T-cell (primary cell): ENCODE measurements around the gene PTDSS2. TPM values are rescaled to one million over a fixed set of nuclear protein-coding genes. Genes with fewer than 3 reads are reported as not detected.
A peak's percentile ranks its signal among the peaks of the same experiment; 100 is the strongest.
"Not testable (repeated sequence)": the region's sequence is repeated elsewhere in the genome, so short reads cannot be mapped to it uniquely, and the experiment has no call there.

Source experiments
- ATAC-seq, 4 experiments: fragments of 200-7000 bp in 3 of 4; fragments of 150-1000 bp in 1 of 4; cut with Tn5 transposase; replicated peaks in 1 of 4; 1 replicate in 3 of 4; 2 replicates in 1 of 4; pipeline ENCODE4 v1.10.0; 2021; ENCODE audit warnings: moderate library complexity in 3 of 4, mild to moderate bottlenecking in 2 of 4, moderate number of reproducible peaks in 1 of 4
- CTCF ChIA-PET, 2 donors: fragments of 300-600 bp; sonication (Branson Sonifier 250); formaldehyde crosslinking; loops; one replicate each; lab custom pipeline; 2022; ENCODE audit warnings: antibody characterized with exemption in 2 of 2; lab: Charles Lee
- POLR2A ChIA-PET, 2 donors: fragments of 300-600 bp; sonication (Branson Sonifier 250); formaldehyde crosslinking; loops; one replicate each; lab custom pipeline; 2022; ENCODE audit warnings: antibody characterized with exemption in 2 of 2; lab: Charles Lee
- DNase-seq, 35 experiments: peaks; one replicate each; pipeline versions ENCODE4 v3.0.0 to v3.0.0-alpha.2; 2013 to 2023
- H3K27ac ChIP-seq: one replicate; pipeline ENCODE4 v1.5.1; 2013; ENCODE audit warnings: low read length
- H3K27me3 ChIP-seq, 2 experiments: replicated peaks in 1 of 2; 1 replicate in 1 of 2; 2 replicates in 1 of 2; pipeline versions ENCODE4 v1.6.1 to v1.7.0; 2013; ENCODE audit warnings: low read length in 1 of 2, mixed read lengths in 1 of 2; ENCODE audit not compliant: control insufficient read depth in 2 of 2, insufficient read depth in 2 of 2; ENCODE audit errors: extremely low read depth in 1 of 2
- H3K36me3 ChIP-seq, 2 donors: 1 replicate in 1 of 2; 2 replicates in 1 of 2; pipeline versions ENCODE4 v1.6.1 to v1.7.0; 2013; ENCODE audit warnings: low read length in 1 of 2; ENCODE audit not compliant: control insufficient read depth in 2 of 2, insufficient read depth in 1 of 2; ENCODE audit errors: extremely low read depth in 1 of 2
- H3K4me1 ChIP-seq, 2 experiments: 1 replicate in 1 of 2; 2 replicates in 1 of 2; pipeline versions ENCODE4 v1.6.1 to v1.7.0; 2013; ENCODE audit warnings: low read length in 2 of 2, mixed read lengths in 1 of 2; ENCODE audit not compliant: insufficient read depth in 2 of 2, control insufficient read depth in 1 of 2; ENCODE audit errors: extremely low read depth in 1 of 2
- H3K4me3 ChIP-seq, 2 donors: 1 replicate in 1 of 2; 2 replicates in 1 of 2; pipeline versions ENCODE4 v1.5.1 to v1.7.0; 2013; ENCODE audit warnings: mild to moderate bottlenecking in 2 of 2, low read length in 1 of 2, moderate library complexity in 1 of 2; ENCODE audit not compliant: control insufficient read depth in 1 of 2; ENCODE audit errors: extremely low read depth in 1 of 2
- H3K9me3 ChIP-seq: 2 replicates; pipeline ENCODE4 v1.7.0; 2013
- H3K27ac Mint-ChIP-seq, 2 donors: one replicate each; pipeline ENCODE4 v1.8.0; 2020 to 2021; ENCODE audit warnings: mild to moderate bottlenecking in 2 of 2, mixed read lengths in 2 of 2
- H3K27me3 Mint-ChIP-seq, 2 donors: one replicate each; pipeline ENCODE4 v1.8.0; 2021 to 2022; ENCODE audit warnings: mixed read lengths in 2 of 2
- H3K36me3 Mint-ChIP-seq: one replicate; pipeline ENCODE4 v1.8.0; 2021; ENCODE audit warnings: mixed read lengths
- H3K4me1 Mint-ChIP-seq, 3 donors: one replicate each; pipeline ENCODE4 v1.8.0; 2020 to 2022; ENCODE audit warnings: mixed read lengths in 3 of 3, mild to moderate bottlenecking in 1 of 3
- H3K4me3 Mint-ChIP-seq, 3 donors: one replicate each; pipeline ENCODE4 v1.8.0; 2020 to 2022; ENCODE audit warnings: mild to moderate bottlenecking in 3 of 3, mixed read lengths in 3 of 3, moderate library complexity in 3 of 3
- H3K9me3 Mint-ChIP-seq, 3 donors: one replicate each; pipeline ENCODE4 v1.8.0; 2020 to 2022; ENCODE audit warnings: mixed read lengths in 3 of 3
- WGBS: methylation state at CpG from one replicate; pipeline ENCODE4 v1.1.5; 2013; ENCODE audit warnings: missing lambda C conversion rate; ENCODE audit not compliant: insufficient coverage; 5-methylcytosine and 5-hydroxymethylcytosine counted together
- total RNA-seq, 35 experiments: library from RNA in 6 of 35; stranded (reverse) in 6 of 35; fragments of 120-200 nt in 1 of 35; gene quantifications; one replicate each; pipeline versions ENCODE4 v1.2.1 to v1.2.4 and lab custom pipeline; 2013 to 2026

Gene PTDSS2
- total RNA-seq, 5 donors from 2014 or later (not counting 1 experiment from before 2014, with no cell fraction given) = 22.4 to 33.5 (median 28.7) TPM

DNA sequence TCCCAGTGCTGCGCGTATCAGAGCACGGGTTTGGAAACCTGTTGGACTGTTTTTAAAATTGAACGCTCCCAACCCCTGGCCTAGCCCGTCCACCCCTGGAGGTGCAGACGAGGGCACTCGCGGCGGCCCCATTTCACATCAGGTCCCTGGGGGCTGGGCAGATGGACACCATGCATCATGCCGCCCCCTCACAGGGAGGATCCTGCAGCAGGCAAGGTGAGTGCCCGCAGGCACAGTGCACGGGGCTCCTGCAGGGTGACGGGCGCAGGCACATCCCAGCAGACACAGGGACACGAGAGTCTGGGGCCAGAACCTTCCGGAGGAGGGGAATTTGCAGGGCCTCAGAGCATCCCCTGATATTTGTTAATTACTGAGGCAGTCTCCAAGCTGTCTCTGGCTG is 15.6 kb upstream of the PTDSS2 start:
- Mint-ChIP-seq H3K27me3 (no peaks in the 10 kb centered on the region), H3K27ac (no peak overlapping the region), H3K4me1 (peaks cover 6 to 21% (median 17%) of the 10 kb centered on the region in 3 donors), H3K4me3 (no peak overlapping the region), H3K36me3 (no peaks in the 10 kb centered on the region), H3K9me3 (no peaks in the 10 kb centered on the region)
- DNase-seq (no peak), ATAC-seq (no peak)
- peaks cover 0 to 24% of the 10 kb centered on the region in 2 experiments for H3K4me1 ChIP-seq
- no peak overlapping the region for H3K4me3 ChIP-seq
- no peaks in the 10 kb centered on the region for H3K27me3 ChIP-seq
- 97% methylated on average over 16 of the region's 16 CpGs for WGBS
- ChIA-PET CTCF (no interaction called here), POLR2A (no interaction called here)
- H3K27ac ChIP-seq = no peak overlapping the region
- H3K9me3 ChIP-seq = no peaks in the 10 kb centered on the region
- peaks cover 0 to 22% of the 10 kb centered on the region in 2 donors for H3K36me3 ChIP-seq

DNA sequence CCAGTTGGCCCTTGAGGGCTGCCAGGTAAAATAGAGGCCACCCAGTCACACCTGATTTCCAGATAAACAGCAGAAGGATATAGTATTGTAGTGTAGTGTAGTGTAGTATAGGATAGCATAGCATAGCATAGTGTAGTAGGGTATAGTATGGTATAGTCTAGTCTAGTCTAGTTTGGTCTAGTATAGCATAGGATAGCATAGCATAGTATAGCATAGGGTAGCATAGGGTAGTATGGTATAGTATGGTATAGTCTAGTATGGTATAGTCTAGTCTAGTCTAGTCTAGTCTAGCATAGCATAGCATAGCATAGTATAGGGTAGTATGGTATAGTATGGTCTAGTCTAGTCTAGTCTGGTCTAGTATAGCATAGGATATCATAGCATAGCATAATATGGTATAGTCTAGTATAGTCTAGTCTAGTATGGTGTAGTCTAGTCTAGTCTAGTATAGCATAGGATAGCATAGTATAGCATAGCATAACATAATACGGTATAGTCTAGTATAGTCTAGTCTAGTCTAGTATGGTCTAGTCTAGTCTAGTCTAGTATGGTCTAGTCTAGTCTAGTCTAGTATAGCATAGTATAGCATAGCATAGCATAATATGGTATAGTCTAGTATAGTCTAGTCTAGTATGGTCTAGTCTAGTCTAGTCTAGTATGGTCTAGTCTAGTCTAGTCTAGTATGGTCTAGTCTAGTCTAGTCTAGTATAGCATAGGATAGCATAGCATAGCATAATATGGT is 14.9 kb upstream of the PTDSS2 start:
- no CpG with 5 or more reads among the region's 1 CpG for WGBS
- POLR2A ChIA-PET = not testable (repeated sequence)
- CTCF ChIA-PET = interaction anchor here in 1 of 2 donors (0.6 kb wide), 1 partner anchor 8 kb away, joined by 5 read pairs; no protein-coding TSS in a partner anchor

DNA sequence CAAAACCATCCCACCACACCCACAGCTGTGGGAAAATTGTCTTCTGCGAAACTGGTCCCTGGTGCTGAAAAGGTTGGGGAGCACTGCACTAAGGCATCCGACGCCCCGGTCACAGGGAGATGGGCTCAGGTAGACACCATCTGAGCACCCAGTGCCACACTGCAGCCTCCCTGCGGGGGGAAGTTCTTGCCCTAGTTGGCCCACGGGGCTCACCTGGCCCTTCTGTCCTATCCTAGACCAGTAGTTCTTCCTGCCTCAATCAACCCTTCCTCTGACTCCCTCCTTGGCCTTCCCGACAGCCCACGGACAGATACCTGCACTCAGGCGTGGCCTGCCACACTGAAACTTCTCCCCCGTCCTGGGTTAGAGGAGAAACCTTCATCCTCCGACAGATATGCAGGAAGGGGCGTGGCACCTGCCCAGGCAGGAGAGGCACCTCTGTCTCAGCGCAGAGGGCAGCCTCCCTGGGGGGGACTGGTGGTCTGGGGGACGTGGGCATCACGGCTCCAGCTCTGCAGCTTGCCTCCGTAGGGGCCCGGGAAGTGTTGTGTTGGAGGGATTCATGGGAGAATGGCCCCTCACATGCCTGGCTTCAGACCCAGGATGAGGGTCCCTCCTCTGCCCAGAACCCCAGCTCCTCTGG is 12.7 kb upstream of the PTDSS2 start:
- H3K27me3 Mint-ChIP-seq = no peaks in the 10 kb centered on the region
- WGBS = 73% methylated on average over 11 of the region's 17 CpGs
- H3K4me1 Mint-ChIP-seq = peaks cover 12 to 40% (median 32%) of the 10 kb centered on the region in 3 donors
- peak overlapping the region in 1 of 2 donors; percentile 78 for H3K27ac Mint-ChIP-seq
- no peak overlapping the region for H3K4me3 ChIP-seq
- peaks cover 4 to 18% of the 10 kb centered on the region in 2 donors for H3K36me3 ChIP-seq
- DNase-seq (no peak), ATAC-seq (no peak)
- ChIA-PET CTCF (no interaction called here), POLR2A (no interaction called here)
- peaks cover 0 to 4% of the 10 kb centered on the region in 2 experiments for H3K27me3 ChIP-seq
- H3K9me3 ChIP-seq = no peaks in the 10 kb centered on the region
- H3K27ac ChIP-seq = no peak overlapping the region
- no peaks in the 10 kb centered on the region for H3K9me3 Mint-ChIP-seq
- no peaks in the 10 kb centered on the region for H3K36me3 Mint-ChIP-seq
- H3K4me1 ChIP-seq = peaks cover 4 to 50% of the 10 kb centered on the region in 2 experiments
- H3K4me3 Mint-ChIP-seq = no peak overlapping the region

More for the DNA sequence above, 14.9 kb upstream of the PTDSS2 start:
- H3K9me3 ChIP-seq, ATAC-seq, H3K9me3 Mint-ChIP-seq, H3K4me3 ChIP-seq, H3K4me3 Mint-ChIP-seq, H3K27me3 ChIP-seq, DNase-seq, H3K36me3 Mint-ChIP-seq, H3K27ac ChIP-seq, H3K27ac Mint-ChIP-seq, H3K27me3 Mint-ChIP-seq: not testable (repeated sequence)
- H3K36me3 ChIP-seq = peaks cover 4 to 22% of the 10 kb centered on the region in 2 donors
- H3K4me1 Mint-ChIP-seq = peaks cover 10 to 28% (median 23%) of the 10 kb centered on the region in 3 donors
- H3K4me1 ChIP-seq = peaks cover 0 to 29% of the 10 kb centered on the region in 2 experiments

- no peak overlapping the region for H3K27ac ChIP-seq
- DNase-seq (no peak), ATAC-seq (no peak)
- Mint-ChIP-seq H3K4me3 (no peak overlapping the region), H3K27ac (no peak overlapping the region), H3K36me3 (no peaks in the 10 kb centered on the region), H3K27me3 (no peaks in the 10 kb centered on the region), H3K4me1 (peaks cover 12 to 40% (median 32%) of the 10 kb centered on the region in 3 donors), H3K9me3 (no peaks in the 10 kb centered on the region)
- H3K4me3 ChIP-seq = no peak overlapping the region
- peaks cover 4 to 10% of the 10 kb centered on the region in 2 donors for H3K36me3 ChIP-seq
- POLR2A ChIA-PET = no interaction called here
- CTCF ChIA-PET = no interaction called here
- H3K27me3 ChIP-seq = peaks cover 0 to 11% of the 10 kb centered on the region in 2 experiments
- no peaks in the 10 kb centered on the region for H3K9me3 ChIP-seq
- WGBS = 92% methylated on average over 15 of the region's 21 CpGs
- H3K4me1 ChIP-seq = peaks cover 4 to 53% of the 10 kb centered on the region in 2 experiments
Observed at GRCh38 chr11:438101-438844, 11.8 kb upstream of the PTDSS2 start.

DNA sequence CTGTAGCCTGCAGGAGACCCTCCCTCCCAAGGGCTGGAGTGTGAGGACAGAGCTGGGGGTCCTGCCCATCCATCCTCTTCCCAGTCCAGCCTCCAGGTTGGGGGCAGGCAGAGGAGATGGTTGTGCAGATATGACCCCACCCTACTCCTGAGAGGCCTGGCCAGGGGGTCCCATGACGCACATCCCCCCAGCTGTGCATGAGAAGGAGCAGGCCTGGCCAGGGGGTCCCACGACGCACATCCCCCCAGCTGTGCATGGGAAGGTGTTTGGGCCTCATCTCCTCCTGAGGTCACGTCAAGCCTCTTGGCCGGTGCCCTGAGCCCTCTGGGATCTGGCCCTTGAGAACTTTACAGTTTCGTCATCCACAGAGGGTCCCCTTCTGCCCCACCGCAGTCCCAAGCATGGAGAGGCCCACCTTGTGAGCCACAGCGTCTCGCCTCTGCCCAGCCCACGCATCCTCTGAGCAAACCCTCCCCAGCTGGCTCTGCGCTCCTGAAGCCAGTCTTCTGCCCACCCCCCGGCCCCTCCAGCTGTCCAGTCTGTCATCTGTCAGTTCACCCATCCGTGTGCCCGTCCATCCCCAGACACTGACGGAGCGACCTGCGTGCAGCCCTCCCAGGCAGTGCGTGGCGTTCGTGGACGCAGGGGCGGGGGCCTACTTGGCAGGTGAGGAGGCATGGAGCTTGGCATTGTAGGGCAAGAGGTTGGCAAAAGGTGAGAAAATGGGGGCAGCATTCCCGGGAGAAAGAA is 10.6 kb upstream of the PTDSS2 start:
- no peaks in the 10 kb centered on the region for H3K27me3 Mint-ChIP-seq
- DNase-seq (no peak), ATAC-seq (no peak)
- 95% methylated on average over 21 of the region's 23 CpGs for WGBS
- peak overlapping the region in 1 of 2 donors; percentile 64 for H3K27ac Mint-ChIP-seq
- Histone ChIP-seq H3K4me1 (peaks cover 4 to 53% of the 10 kb centered on the region in 2 experiments), H3K36me3 (peaks cover 2 to 4% of the 10 kb centered on the region in 2 donors), H3K9me3 (no peaks in the 10 kb centered on the region), H3K27ac (no peak overlapping the region), H3K27me3 (peaks cover 0 to 15% of the 10 kb centered on the region in 2 experiments), H3K4me3 (no peak overlapping the region)
- peak overlapping the region in 1 of 3 donors; percentile 49 for H3K4me3 Mint-ChIP-seq
- H3K4me1 Mint-ChIP-seq = peaks cover 12 to 40% (median 32%) of the 10 kb centered on the region in 3 donors
- ChIA-PET CTCF (no interaction called here), POLR2A (interaction anchor here in 1 of 2 donors (0.6 kb wide), 1 partner anchor 17 kb away, joined by 6 read pairs; no protein-coding TSS in a partner anchor)
- no peaks in the 10 kb centered on the region for H3K9me3 Mint-ChIP-seq
- no peaks in the 10 kb centered on the region for H3K36me3 Mint-ChIP-seq
